Measurements from ENCODE around the gene RPL15.

GRCh38 chr3:23895181-23895580, 21.8 kb upstream of the RPL15 start:
- TF ChIP-seq CTCF (IDR thresholded peaks at IDR 0.05; ENCODE audit: insufficient read depth, low read length) (no peak), POLR2AphosphoS5 (IDR thresholded peaks at IDR 0.05; ENCODE audit: low read depth) (no peak)
- TF ChIP-seq, protein P1, sequence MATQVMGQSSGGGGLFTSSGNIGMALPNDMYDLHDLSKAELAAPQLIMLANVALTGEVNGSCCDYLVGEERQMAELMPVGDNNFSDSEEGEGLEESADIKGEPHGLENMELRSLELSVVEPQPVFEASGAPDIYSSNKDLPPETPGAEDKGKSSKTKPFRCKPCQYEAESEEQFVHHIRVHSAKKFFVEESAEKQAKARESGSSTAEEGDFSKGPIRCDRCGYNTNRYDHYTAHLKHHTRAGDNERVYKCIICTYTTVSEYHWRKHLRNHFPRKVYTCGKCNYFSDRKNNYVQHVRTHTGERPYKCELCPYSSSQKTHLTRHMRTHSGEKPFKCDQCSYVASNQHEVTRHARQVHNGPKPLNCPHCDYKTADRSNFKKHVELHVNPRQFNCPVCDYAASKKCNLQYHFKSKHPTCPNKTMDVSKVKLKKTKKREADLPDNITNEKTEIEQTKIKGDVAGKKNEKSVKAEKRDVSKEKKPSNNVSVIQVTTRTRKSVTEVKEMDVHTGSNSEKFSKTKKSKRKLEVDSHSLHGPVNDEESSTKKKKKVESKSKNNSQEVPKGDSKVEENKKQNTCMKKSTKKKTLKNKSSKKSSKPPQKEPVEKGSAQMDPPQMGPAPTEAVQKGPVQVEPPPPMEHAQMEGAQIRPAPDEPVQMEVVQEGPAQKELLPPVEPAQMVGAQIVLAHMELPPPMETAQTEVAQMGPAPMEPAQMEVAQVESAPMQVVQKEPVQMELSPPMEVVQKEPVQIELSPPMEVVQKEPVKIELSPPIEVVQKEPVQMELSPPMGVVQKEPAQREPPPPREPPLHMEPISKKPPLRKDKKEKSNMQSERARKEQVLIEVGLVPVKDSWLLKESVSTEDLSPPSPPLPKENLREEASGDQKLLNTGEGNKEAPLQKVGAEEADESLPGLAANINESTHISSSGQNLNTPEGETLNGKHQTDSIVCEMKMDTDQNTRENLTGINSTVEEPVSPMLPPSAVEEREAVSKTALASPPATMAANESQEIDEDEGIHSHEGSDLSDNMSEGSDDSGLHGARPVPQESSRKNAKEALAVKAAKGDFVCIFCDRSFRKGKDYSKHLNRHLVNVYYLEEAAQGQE (IDR thresholded peaks at IDR 0.05; ENCODE audit: insufficient replicate concordance, low read depth) = no peak

All from HL-60 (cell line).